GM18498 (cell line): Measurements from ENCODE around the gene CD84.
A peak's percentile ranks its signal among the peaks of the same experiment; 100 is the strongest.
"Not testable (repeated sequence)": the region's sequence is repeated elsewhere in the genome, so short reads cannot be mapped to it uniquely, and the experiment has no call there.

ENCODE experiments used
- ATAC-seq: cut with Tn5 transposase; IDR thresholded peaks from one replicate; pipeline ENCODE4 v1.9.1; 2021; ENCODE audit warnings: mild to moderate bottlenecking, moderate library complexity; ENCODE audit not compliant: unreplicated experiment

The CD84 gene

GRCh38 chr1:160575112-160575664, 4.1 kb downstream of the CD84 start:
- no peak for ATAC-seq

GRCh38 chr1:160570840-160571239, 8.5 kb downstream of the CD84 start:
- ATAC-seq = no peak

DNA sequence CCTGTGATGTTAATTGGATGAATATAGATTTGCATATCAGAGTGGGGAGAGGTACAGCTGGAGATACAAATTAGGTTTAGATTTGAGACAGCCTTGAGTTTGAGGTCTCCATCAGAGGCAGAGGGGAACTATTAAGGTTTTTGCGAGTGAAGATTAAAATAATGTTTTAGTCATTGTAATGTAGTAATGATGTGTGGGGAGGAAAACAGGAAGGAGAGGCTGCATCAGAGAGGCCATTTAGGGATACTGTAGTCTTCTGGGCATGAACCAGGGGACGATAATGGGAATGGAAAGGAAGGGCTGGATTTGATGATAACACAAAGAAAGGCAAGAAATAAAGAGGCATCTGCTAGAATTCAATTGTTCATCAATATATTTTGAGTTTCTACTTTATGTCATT, 9.5 kb downstream of the CD84 start:
- no peak for ATAC-seq

DNA sequence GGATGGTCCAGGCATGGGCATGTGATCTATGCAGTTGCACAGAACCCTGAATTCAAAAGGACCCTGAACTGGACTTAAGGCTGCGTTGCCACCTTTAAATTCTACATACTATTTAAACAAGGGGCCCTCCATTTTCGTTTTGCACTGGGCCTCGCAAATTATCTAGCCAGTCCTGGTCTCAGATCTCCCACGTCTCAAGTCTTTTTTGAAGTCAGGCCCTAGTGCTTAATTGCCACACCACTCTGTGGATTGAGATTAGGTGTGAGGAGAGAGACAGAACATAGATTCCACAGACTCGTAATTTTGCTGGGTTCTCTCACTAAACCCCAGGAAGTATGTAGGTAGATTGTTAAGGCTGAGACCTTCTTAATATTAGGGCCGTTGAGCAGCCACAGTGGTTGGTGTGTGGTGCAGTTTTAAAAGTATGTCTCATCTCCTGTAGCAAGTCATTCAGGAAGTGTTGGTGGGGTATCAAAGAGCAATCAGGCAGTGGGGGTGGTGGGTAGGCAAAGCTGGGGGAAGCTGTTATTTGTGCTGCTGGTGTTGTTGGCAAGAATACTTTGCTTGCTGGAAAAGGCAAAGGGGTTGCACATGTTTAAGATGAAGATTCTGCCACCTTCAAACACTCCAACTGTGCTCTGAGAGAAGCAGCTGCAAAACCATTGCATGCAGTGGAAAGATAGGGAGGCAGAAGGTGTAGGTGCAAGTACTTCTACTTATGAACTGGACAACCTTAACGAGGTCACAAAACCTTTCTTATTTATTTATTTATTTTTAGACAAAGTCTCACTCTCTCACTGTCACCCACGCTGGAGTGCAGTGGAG, 11.2 kb downstream of the CD84 start:
- peak; percentile 52 for ATAC-seq

DNA sequence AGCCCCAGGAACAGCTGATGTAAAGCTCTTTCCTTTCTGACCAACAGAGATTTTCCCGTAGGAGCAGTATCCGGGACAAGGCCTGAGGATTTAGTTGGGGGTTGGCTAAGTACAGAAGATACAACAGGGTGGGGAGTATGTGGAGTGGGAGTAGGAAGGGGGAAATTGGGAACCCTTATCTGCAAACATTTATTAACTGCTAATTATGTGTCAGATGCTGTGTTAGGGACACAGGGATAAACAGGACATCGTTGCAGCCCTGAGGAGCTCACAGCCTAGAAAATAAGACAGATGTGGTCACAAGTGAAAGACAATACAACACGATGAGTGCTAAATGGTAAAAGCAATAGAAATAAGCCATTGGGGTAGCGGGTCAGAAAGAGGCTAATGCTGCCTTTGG, 12.0 kb downstream of the CD84 start:
- ATAC-seq = no peak

DNA sequence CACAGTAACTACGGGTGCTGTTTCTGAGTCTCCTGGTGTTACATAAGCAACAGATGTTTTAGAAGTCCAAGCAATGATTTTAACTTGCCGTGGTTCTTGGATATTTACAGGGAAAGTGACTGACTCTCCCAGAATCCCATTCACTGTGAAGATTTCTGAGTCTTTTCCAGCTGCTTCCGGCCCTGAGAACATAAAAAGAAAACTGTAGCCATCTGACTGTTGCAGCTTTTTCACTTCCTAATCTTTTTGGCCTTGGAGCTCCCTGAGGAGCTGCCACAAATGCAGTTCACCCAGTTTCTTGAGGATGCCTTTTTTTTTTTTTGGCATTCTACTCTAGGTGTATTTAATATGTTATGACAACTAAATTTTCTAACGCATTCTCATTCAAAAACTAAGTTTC, 13.7 kb downstream of the CD84 start:
- ATAC-seq = no peak

DNA sequence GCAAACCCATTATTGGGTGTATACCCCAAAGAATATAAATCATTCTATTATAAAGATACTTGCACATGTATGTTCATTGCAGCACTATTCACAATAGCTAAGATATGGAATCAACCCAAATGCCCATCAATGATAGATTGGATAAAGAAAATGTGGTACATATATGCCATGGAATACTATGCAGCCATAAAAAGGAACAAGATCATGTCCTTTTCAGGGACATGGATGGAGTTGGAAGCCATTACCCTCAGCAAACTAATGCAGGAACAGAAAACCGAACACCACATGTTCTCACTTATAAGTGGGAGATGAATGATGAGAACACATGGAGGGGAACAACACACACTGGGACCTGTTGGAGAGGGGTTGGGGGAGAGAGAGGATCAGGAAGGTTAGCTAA, 16.1 kb downstream of the CD84 start:
- not testable (repeated sequence) for ATAC-seq

DNA sequence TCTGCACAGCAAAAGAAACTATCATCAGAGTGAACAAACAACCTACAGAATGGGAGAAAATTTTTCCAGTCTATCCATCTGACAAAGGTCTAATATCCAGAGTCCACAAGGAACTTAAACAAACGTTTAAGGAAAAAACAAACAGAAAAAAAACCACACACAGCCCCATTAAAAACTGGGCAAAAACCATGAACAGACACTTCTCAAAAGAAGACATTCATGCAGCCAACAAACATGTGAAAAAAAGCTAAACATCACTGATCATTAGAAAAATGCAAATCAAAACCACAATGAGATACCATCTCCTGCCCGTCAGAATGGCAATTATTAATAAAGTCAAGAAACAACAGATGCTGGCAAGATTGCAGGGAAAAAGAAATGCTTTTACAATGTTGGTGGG, 16.6 kb downstream of the CD84 start:
- not testable (repeated sequence) for ATAC-seq

DNA sequence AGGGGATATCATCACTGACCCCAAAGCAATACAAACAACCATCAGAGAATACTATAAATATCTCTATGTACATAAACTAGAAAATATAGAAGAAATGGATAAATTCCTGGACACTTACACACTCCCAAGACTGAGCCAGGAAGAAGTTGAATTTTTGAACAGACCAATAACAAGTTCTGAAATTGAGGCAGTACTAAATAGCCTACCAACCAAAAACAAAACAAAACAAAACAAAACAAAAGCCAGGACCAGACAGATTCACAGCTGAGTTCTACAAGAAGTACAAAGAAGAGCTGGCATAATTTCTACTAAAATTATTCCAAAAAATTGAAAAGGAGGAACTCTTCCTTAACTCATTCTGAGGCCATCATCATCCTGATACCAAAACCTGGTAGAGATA, 18.5 kb downstream of the CD84 start:
- ATAC-seq = no peak

GRCh38 chr1:160560045-160560705, 19.1 kb downstream of the CD84 start:
- ATAC-seq = no peak

- not testable (repeated sequence) for ATAC-seq
Observed at GRCh38 chr1:160559437-160559836, 19.9 kb downstream of the CD84 start.

DNA sequence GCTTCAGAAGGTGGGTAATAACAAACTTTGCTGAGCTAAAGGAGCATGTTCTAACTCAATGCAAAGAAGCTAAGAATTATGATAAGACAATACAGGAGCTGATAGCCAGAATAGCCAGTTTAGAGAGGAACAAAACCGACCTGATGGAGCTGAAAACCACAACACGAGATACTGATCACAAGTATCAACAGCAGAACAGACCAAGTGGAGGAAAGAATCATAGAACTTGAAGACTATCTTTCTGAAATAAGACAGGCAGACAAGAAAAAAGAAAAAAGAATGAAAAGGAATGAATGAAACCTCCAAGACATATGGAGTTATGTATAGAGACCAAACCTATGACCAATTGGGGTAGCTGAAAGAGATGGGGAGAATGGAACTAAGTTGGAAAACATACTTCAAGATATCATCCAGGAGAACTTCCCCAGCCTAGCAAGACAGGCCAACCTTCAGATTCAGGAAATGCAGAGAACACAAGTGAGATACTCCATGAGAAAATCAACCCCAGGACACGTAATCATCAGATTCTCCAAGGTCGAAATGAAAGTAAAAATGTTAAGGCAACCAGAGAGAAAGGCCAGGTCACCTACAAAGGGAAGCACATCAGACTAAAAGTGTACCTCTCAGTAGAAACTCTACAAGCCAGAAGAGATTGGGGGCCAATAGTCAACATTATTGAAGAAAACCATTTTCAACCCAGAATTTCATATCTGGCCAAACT, 20.5 kb downstream of the CD84 start:
- ATAC-seq = no peak

DNA sequence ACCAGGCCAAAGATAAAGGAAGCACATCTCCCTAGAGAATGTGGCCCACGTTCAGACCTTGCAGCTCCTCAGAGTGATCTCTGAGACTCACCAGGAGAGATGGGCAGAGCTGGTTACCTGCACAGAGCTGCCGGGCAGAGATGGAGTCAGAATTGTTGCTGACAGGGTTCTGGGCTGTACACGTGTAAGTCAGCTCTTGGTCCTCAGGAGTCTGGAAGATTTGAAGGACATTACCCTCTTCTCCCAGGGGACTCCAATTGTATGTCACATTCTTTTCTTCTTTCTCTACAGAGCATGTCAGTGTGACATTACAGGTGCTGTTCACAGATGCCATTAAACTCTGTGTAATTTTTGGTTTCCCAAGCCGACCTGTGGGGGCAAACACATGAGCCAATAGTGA, 25.5 kb downstream of the CD84 start:
- no peak for ATAC-seq

- no peak for ATAC-seq
Observed at GRCh38 chr1:160552425-160552824, 26.9 kb downstream of the CD84 start.

DNA sequence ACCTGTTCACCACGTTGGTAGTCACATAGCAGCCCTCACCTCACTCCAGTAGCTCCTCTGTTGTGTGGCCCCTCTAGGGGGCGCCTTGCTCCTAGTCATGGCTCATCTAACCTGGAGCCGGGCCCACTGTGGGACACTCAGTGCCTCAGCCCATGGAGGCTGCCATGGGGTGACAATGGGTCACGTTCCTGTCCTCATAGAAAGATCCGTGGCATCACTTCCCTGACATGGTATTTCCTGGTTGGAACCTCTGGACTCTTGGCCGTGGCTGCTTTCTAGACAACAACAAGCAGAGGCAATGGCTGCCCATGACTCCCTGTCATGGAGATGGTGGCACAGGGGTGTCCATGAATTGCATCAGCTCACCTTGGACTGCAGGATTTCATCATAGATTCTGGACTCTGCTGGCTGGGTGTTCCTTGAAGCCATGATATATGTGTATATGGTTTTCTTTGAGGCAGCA, 28.7 kb downstream of the CD84 start:
- no peak for ATAC-seq

DNA sequence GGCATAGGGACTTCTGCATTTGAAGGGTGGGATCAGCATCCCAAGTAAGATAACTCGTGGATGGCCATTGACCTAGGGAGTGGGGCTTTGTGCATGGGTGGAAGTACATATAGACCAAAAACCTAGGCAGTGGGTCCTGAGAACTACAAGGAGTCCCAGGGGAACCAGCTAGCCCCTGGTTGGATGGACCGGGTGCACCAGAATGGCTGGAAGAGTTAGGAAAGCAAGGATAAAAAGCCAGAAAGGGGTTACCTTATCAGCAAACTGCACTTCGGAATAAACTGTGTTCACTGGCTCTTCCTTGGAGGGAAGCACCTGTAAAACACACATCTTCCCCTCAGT, 29.7 kb downstream of the CD84 start:
- ATAC-seq = no peak

DNA sequence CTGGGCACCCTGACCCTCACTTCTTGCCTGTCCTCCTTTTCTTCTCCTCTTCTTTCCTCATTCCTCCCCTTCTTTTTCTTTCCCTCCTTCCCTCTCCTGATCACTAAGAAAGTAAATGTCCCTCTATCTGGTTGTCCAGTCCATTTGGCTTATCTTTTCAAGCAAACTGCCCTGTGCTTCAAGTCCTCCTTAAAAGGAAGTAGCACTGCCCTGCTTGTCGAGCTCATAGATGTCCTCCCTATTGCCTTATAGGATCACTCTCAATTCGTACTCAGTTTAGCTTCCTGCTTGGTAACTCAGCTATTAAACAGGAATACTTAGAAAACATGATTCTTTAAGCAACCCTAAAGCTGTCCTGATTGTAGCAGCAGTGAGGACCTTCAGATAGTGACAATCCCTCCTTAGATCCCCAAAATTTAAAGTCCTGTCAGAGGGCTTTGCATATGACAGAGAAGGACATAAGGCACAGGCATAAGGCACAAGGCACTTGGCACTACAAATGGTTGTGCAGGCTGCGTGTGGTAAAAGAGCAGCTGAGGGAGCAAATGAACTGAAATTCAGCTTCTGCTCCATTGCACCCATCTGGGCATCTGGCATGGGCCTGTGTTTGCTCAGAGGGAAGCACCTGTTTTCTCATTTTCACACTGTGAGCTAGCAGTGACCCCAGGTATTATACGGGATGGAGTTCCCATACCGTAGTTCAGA, 30.2 kb downstream of the CD84 start:
- peak; percentile 46 for ATAC-seq

GRCh38 chr1:160548183-160548582, 31.1 kb downstream of the CD84 start:
- ATAC-seq = peak; percentile 42

DNA sequence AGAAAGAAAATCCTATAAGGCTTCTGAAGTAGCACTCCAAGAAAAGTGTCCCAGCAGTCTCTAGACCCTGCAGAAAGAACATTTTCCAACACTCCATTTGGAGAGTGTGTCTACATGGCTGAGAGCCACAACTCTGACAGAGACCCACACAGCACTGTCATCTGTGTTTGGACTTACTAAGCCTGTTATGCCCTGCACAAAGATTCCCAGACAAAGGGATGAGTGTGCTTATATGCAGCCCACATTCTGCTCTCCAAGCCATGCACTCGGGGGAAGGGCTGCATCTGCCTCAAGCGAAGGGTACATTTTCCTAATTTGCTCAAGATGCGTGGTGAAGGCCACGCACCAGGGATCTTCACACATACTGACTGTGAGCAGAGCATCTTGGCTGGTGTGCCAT, 31.9 kb downstream of the CD84 start:
- no peak for ATAC-seq

DNA sequence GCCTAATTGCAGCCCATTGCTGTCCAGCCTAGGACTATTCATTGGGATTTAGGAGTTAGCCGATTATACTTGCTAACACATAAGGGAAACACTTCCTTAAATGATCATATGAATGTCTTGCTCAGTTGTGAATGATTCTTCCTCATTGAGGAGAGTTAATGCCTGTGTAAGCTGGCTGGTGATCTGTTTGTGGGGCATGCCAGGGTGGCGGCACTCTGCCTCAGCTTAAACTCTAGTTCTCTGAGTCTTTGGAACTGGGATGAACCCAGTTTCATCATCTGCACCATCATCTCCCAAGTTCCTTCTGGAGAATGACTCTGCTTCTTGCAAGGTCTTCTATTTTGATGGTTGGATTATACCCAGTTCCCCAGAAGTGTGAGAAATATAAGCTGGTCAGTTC, 32.4 kb downstream of the CD84 start:
- ATAC-seq = no peak

DNA sequence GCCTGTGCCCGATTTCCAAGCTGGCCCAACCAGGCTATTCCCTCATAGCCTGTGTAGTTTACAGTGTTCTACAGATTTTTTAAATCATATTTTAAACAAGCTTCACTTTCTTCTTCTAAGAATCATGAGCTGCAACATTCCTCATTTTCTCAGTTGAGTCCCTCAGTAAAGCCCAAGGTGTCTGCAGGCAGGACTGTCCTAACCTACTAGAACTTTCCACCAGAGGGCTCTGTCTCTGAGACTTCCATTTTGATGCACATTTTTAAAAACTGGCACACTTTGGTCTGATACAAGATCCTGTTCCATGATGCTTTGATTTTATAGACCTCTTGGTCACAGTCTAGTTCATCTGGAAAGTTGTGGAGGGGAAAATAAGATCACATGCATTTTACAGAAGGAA, 34.6 kb downstream of the CD84 start:
- ATAC-seq = no peak
